ENCODE data around the gene SOX9.
"Not testable (repeated sequence)": the region's sequence is repeated elsewhere in the genome, so short reads cannot be mapped to it uniquely, and the experiment has no call there.

SOX9 gene

DNA sequence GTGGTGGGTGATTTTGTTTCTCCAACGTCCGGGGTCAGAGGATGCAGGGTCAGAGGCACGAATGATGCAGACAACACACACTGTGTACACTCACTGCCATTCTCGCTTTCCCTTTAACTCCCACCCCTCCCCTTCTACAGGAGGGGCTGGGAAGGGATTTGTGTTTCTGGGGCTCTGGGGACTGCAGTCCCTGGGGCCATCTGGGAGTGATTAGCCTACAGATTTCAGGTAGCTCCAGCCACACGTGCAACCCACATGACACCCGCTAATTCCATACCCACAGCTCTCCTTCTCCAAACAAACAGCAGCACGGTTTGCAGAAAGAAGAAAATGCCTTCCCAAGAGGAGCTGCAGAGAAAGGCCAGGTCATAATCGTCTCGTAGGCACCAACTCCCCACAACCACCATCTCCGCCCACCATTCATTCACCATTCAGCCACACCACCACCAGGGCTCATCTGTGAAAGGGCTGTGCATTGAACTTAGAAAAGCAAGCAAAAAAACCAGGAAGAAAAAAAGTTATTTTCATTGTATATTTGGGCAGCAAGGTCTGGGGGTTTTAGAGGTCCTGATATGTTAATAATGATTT is 9.4 kb upstream of the SOX9 start:
- DNase-seq: no peak

DNA sequence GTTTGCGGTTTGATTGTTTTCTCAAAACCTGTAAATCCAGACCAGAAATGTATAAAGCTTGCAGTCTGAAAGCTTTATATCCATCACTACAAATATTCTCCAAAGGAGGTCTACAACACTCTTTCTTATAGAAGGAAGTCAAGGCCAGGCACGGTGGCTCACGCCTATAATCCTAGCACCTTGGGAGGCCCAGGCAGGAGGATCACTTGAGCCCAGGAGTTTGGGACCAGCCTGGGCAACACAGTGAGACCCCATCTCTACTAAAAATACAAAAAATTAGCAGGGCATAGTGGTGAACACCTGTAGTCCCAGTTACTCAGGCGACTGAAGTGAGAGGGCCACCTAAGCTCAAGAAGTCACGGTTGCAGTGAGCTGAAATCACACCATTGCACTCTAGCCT is 8.9 kb upstream of the SOX9 start:
- DNase-seq: not testable (repeated sequence)

DNA sequence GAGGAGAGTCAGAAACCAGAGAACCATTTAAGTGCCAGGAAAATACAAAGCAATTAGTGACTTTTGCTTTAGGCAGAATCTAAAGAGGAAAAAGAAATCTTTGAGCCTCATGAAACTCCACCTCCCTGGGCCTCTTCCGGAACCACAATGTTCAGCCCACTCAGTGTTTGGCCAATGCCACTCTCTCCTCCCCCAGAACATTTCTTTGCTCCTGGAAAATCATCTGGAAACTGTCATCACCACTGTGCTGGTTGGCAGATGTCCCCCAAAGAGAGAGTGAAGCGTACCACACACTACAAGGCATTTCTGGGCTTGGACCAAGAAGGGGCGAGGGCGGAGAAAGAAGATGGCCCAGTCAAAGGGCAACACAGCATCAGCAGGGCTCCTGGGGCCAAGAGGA is 7.1 kb upstream of the SOX9 start:
- no peak for DNase-seq

DNA sequence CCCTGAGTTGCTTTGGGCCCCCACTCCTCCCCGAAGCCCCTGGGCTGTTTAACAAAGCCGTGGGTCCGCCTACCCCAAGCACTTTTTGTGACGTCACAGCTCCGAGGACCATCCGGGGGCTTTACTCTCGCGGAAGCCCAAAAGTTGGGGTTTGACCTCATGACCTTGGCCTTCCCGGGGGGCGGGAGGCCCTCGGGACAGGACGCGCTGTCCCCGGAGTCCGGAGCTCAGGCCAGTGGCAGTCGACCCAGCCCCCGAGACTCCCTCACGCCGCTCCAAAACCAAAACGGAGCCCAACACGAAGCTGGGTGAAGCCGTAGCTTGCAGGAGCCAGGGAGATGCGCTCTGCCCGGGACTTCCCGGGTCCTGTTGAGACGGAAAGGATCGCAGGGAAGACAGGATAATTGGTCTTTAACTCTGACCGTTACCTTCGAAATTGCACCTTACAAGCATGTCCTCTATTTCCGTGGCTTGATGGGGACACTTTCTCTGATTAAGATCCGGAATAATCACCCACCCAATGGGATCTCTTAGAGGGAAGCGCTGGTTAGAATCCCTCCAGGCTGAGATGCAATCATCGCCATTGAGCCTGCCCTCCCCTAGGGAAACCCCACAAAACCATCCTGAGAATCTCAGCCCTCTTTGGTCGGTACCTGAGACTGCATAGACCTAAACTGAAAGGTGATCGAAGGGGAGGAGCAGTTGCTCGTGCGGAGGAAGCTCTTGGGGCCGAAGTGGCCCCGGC is 4.9 kb upstream of the SOX9 start:
- DNase-seq: no peak

DNA sequence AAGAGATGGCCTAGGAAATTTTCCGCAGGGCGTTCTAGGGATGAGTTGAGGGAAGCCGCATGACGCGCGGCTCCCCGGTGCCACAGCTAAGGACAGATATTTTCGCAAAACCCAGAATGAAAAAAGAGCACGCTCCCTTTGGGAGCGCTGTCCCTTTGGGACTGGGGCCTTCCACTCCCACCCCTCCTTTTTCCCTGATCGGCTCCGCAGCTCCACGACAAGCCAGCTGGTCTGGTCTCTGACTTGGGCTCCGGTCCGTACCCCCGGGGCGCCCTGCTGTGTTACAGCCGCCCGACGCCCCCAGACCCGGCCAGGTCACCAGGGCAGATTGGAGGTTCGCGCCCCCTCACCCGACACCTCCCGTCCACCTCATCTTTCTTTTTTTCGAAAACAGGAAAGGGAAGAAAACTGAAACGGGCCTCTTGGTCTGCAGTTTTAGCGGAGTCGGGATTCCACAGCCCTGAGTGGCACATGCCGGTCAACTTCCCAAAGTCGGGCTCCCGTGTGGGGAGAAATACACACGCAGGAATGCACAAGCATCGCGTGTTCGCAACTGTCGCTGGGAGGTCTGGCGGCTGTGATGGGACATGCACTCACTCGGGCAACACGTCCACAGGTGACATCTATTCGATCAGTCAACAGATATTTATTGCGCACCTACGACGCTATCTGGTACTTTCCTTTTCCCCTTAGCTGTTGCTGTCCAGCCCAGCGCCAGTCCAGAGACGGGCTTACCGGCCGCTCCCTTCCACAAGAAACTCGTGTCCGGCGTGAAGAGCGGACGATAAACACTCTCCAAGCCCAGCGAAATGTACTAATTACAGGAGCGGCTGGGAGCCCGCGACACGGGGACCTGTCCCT is 3.9 kb upstream of the SOX9 start:
- no peak for DNase-seq

DNA sequence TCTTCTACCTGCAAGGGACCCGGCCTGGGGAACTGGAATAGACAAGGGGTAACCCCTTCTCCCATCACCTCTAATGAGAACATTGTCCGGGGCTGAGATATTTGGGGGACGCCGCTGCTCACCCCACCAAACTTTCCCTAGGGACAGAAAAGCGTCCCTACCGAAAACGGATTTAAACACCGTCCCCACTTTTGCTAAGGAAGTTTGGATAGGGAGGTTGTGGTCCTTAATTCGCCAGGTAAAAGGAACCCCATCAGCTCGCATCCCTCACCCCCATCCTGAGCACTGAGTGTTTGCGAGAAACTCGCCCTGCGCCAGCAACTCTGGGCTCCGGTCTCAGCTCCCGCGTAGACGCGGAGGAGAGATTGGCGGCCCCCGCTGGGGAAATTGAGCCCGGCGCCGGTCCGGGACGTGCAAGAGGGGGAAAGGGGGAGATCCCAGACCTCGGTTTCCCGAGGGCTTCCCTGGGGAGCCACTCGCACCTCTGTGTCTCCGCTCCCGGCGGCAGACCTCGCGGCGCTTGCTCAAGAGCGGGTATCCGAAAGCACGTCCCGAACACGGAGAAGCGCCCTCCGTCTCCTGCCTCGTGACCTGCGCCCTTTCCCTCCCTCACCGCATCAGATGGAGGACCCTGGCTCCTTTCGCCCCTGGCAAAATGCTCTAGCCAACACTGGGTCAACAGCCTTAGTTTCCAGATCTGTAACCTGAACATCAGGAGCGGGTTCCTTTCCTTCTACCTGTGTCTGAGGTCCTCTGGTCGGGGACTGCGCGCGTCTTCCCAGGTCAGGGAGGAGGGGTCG is 3.1 kb upstream of the SOX9 start:
- peak; percentile 65 for DNase-seq

DNA sequence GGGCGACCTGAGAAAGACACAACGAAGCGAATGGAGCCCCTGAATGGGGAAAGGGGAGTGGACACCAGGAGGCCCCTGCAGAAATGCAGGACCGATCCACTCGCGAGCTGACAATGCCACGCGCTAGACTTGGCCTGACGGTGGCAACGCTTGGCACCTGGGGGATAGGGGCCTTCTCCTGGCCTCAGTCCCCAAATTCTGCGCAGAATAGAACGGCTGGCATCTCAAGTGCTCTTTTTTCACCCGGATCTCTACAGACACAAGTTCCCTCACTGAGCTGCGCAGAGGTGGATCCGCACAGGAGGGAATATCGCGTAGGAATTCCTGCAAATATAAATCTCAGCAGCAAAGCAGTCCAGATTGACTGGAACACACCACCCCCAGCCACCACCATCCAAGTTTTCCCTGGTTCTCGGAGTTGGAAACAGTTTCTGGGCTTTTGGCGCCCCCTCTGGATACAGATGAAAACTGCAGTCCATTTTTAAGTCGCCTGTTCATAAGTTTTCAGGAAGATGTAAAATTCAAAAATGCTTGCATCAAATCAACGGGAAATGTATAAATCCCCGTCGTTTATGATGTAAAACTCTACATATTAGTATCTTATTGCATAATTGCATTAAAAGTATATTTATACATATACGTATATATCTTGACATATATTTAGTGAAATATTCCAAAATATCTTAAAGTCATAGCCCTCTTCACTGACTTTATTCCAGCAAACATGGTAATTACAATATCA is 2.3 kb upstream of the SOX9 start:
- DNase-seq: peak; percentile 91

DNA sequence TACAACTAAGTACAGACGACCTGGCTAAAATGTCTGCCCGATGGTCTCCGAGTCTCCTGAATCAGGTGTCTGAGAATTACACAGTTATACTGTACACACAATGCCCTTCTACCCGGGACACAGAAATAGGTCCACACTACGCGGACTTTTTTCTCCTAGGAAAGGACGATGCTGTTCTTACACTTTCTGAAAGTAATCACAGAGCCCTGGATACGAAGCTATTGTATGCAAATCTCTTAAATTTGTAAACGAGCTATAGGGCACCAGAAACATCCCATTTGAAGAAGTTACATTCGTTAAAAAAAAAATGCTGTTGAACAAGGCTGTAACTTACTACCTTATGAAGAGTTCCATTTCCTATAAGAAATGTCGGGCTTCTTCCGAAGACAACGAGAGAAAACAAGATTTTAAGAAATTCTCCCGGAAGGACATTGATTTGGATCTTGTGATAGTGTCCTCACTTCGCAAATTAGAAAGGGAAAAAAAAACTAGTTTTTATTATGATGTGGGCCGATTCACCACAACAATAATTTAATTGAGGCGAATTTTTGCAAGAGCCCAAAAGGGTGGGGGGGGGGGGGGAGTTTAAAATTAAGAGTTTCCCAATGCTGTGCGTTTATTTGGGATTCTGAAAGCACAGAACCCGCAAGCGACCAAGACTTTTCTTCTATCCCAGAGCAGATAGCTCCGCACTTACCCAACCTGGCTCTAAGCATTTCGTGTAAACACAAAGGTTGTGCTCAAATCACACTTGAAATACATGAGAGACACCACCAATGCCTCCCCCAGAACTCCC is 1.5 kb upstream of the SOX9 start:
- DNase-seq: no peak

DNA sequence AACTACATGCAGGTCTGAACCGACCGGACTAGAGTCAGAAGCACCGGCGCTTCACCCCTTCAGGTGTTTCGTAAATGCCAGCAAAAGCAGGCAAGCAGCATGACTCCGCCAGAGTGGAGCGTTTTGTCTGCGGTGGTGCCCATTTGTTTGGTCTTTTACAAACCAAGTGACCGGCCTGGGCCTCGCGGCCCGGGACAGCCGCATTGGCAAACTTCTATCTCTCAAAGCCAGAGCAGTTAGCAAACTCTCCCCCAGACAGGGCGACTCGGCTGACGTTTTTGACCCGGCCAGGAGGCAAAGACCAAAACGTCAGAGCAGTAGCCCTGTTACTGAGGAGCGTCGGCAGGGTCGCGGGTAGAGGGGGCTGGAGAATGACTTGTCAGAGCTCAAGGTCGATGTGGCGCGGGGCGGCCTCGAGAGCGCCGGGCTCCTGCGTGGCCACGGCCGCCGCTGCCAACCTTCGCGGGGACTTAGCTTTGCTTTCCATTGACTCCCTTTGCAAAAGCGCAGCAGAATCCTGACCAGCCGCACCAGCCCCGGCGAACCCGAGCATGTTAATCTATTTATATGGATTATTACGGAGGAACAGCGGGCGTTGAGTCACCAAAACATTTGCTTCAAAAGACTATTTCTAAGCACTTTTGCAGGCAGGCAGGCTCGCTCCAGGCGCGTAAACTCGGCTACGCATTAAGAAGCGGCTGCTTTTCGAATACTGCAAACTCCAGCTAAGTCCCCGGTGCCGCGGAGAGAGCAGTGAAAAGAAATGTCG is 763 bp upstream of the SOX9 start:
- no peak for DNase-seq

DNA sequence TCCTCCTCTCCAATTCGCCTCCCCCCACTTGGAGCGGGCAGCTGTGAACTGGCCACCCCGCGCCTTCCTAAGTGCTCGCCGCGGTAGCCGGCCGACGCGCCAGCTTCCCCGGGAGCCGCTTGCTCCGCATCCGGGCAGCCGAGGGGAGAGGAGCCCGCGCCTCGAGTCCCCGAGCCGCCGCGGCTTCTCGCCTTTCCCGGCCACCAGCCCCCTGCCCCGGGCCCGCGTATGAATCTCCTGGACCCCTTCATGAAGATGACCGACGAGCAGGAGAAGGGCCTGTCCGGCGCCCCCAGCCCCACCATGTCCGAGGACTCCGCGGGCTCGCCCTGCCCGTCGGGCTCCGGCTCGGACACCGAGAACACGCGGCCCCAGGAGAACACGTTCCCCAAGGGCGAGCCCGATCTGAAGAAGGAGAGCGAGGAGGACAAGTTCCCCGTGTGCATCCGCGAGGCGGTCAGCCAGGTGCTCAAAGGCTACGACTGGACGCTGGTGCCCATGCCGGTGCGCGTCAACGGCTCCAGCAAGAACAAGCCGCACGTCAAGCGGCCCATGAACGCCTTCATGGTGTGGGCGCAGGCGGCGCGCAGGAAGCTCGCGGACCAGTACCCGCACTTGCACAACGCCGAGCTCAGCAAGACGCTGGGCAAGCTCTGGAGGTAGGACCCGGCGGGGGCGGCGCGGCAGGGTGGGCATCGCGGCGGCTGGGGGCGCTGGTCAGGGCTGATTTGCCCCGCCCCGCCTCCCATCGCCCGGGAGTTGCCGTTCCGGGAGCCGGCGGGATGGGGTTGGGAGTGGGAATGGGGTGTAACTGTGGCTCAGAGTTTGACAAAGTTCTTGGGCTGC is 567 bp downstream of the SOX9 start:
- peak; percentile 78 for DNase-seq

DNA sequence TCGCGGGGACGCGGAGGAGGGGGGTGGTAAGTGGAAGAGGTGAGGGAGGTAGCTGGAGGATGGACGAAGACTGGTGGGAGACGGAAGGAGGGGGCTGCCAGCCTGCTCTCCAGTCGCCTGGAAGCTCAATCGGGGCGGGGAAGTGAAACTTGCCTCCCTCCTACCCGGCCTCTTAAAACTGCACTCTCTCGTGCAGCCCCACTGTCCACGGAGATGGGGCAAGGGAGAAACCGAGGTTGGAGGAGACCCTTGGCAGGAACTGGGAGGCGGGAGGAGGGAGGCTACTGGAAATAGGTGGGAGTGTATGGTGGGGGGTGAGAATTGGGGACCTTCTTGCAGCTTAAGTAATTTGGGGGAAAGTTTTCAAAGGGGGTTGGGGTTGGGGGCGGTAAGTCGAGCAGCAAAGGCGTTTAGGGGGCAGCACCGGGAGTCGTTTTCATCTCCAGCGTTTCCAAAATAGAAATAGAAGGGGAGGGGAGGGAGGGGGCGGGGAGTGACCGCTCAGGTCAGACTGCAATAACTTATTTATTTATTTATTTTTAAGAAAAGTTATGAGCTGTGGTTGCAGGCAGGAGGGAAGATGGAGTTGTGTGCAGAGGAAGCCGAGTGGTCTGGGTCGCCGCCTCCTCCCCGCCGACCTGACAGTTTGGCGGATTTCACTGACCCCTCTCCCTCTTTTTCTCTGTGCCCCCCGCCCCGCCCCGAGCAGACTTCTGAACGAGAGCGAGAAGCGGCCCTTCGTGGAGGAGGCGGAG is 1.4 kb downstream of the SOX9 start:
- DNase-seq: peak; percentile 59

DNA sequence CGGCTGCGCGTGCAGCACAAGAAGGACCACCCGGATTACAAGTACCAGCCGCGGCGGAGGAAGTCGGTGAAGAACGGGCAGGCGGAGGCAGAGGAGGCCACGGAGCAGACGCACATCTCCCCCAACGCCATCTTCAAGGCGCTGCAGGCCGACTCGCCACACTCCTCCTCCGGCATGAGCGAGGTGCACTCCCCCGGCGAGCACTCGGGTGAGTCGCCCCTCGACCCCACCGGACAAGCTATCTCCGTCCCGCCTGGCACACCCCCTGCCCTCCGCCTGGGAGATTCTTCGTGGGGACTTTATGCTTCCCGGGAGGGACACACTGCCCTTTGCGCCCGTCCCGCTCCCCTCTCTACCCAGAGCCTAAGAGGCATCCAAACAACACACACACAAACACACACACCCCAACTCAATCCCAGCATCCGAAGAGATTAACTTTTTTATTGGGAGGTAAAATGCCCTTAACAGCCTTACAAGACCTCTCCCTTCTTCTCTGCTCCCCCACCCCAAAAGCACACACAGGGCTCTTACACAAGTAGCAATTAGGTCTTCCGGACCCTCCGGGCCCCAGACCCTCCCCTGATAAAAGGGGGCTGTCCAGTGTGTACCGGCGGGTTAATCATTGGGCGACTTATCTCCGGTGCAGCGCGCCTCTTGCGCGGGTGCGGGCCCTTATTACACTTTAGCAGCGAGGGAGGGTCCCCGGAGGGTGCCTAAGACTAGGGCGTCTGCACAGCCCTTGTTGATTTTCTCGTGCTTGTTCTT is 2.1 kb downstream of the SOX9 start:
- DNase-seq: peak; percentile 70

DNA sequence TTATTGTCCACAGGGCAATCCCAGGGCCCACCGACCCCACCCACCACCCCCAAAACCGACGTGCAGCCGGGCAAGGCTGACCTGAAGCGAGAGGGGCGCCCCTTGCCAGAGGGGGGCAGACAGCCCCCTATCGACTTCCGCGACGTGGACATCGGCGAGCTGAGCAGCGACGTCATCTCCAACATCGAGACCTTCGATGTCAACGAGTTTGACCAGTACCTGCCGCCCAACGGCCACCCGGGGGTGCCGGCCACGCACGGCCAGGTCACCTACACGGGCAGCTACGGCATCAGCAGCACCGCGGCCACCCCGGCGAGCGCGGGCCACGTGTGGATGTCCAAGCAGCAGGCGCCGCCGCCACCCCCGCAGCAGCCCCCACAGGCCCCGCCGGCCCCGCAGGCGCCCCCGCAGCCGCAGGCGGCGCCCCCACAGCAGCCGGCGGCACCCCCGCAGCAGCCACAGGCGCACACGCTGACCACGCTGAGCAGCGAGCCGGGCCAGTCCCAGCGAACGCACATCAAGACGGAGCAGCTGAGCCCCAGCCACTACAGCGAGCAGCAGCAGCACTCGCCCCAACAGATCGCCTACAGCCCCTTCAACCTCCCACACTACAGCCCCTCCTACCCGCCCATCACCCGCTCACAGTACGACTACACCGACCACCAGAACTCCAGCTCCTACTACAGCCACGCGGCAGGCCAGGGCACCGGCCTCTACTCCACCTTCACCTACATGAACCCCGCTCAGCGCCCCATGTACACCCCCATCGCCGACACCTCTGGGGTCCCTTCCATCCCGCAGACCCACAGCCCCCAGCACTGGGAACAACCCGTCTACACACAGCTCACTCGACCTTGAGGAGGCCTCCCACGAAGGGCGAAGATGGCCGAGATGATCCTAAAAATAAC is 3.0 kb downstream of the SOX9 start:
- DNase-seq: no peak

DNA sequence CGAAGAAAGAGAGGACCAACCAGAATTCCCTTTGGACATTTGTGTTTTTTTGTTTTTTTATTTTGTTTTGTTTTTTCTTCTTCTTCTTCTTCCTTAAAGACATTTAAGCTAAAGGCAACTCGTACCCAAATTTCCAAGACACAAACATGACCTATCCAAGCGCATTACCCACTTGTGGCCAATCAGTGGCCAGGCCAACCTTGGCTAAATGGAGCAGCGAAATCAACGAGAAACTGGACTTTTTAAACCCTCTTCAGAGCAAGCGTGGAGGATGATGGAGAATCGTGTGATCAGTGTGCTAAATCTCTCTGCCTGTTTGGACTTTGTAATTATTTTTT is 3.6 kb downstream of the SOX9 start:
- no peak for DNase-seq

DNA sequence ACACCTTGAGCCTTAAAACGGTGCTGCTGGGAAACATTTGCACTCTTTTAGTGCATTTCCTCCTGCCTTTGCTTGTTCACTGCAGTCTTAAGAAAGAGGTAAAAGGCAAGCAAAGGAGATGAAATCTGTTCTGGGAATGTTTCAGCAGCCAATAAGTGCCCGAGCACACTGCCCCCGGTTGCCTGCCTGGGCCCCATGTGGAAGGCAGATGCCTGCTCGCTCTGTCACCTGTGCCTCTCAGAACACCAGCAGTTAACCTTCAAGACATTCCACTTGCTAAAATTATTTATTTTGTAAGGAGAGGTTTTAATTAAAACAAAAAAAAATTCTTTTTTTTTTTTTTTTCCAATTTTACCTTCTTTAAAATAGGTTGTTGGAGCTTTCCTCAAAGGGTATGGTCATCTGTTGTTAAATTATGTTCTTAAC is 4.4 kb downstream of the SOX9 start:
- no peak for DNase-seq

DNA sequence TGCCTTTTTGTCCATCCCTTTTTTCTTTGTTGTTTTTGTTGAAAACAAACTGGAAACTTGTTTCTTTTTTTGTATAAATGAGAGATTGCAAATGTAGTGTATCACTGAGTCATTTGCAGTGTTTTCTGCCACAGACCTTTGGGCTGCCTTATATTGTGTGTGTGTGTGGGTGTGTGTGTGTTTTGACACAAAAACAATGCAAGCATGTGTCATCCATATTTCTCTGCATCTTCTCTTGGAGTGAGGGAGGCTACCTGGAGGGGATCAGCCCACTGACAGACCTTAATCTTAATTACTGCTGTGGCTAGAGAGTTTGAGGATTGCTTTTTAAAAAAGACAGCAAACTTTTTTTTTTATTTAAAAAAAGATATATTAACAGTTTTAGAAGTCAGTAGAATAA is 4.9 kb downstream of the SOX9 start:
- DNase-seq: no peak

All from right forelimb (tissue), 1 donor.